HCT116 (cell line): ENCODE results near the gene SOX6. TPM values are rescaled to one million over a fixed set of nuclear protein-coding genes. Genes with fewer than 3 reads are reported as not detected.

Source experiments
- ATAC-seq: fragments of 200-7000 bp; cut with Tn5 transposase; 2 replicates; pipeline ENCODE4 v1.9.1; 2020; ENCODE audit warnings: mild to moderate bottlenecking, moderate library complexity
- BruUV-seq: library from RNA; stranded (reverse); fragments of 400-500 nt; replicated peaks from 2 replicates; lab custom pipeline; 2021; lab: Mats Ljungman, UMichigan
- CTCF ChIA-PET: fragments of 300-600 bp; sonication (Branson Sonifier 250); formaldehyde crosslinking; loops from one replicate; lab custom pipeline; 2021; ENCODE audit warnings: antibody characterized with exemption; lab: Charles Lee
- POLR2A ChIA-PET: fragments of 300-600, 350-600 bp; sonication (Branson Sonifier 250); formaldehyde crosslinking; loops from one replicate; lab custom pipeline; 2021; ENCODE audit warnings: antibody characterized with exemption; lab: Charles Lee
- RAD21 ChIA-PET, 2 experiments: fragments of 300-600 bp; sonication (Branson Sonifier 250); formaldehyde crosslinking; loops; one replicate each; lab custom pipeline; 2023; ENCODE audit warnings: low total read pairs in 2 of 2; ENCODE audit not compliant: uncharacterized antibody in 2 of 2, unreplicated experiment in 2 of 2, low non-redundant PET in 1 of 2; lab: Charles Lee
- DNase-seq: peaks from one replicate; pipeline ENCODE4 v3.0.0-alpha.2; 2010; ENCODE audit warnings: low read depth, low spot score
- H2AFZ ChIP-seq: fragments of 200-600 bp; shearing (Covaris generic), sonication (generic); 2 replicates; pipeline ENCODE4 v1.6.1; 2017; ENCODE audit warnings: low read depth, mixed run types, mixed read lengths, antibody characterized with exemption, low read length; ENCODE audit not compliant: poor library complexity, severe bottlenecking
- H3K27ac ChIP-seq: 2 replicates; pipeline ENCODE4 v1.5.1; 2012; ENCODE audit warnings: low read depth, low read length
- H3K27me3 ChIP-seq: fragments of 200-600 bp; sonication (generic); 2 replicates; pipeline ENCODE4 v1.6.1; 2016; ENCODE audit warnings: mixed run types, low read length, mixed read lengths; ENCODE audit not compliant: insufficient read depth
- H3K36me3 ChIP-seq, 2 experiments: fragments of 200-500 bp in 1 of 2; fragments of 200-600 bp in 1 of 2; sonication (Bioruptor generic) in 1 of 2; sonication (generic) in 1 of 2; 2 replicates each; pipeline versions ENCODE4 v1.5.1 to v1.6.1; 2014 to 2016; ENCODE audit warnings: low read length in 2 of 2, inconsistent platforms in 1 of 2, mixed read lengths in 1 of 2, mixed run types in 1 of 2; ENCODE audit not compliant: insufficient read depth in 2 of 2, control insufficient read depth in 1 of 2
- H3K4me1 ChIP-seq, 2 experiments: fragments of 200-600 bp in 1 of 2; sonication (generic) in 1 of 2; 2 replicates each; pipeline versions ENCODE4 v1.5.1 to v1.6.1; 2012 to 2017; ENCODE audit warnings: low read length in 2 of 2, inconsistent platforms in 1 of 2, mild to moderate bottlenecking in 1 of 2, mixed read lengths in 1 of 2, mixed run types in 1 of 2, moderate library complexity in 1 of 2; ENCODE audit not compliant: insufficient read depth in 2 of 2, control insufficient read depth in 1 of 2
- H3K4me2 ChIP-seq: fragments of 200-600 bp; sonication (generic); 2 replicates; pipeline ENCODE4 v1.6.1; 2017; ENCODE audit warnings: mixed run types, low read length, mixed read lengths
- H3K4me3 ChIP-seq, 2 experiments: fragments of 200-600 bp in 1 of 2; sonication (generic) in 1 of 2; replicated peaks in 1 of 2; 2 replicates each; pipeline ENCODE4 v1.5.1; 2011 to 2016; ENCODE audit warnings: low read length in 2 of 2, control low read depth in 1 of 2, low read depth in 1 of 2, mild to moderate bottlenecking in 1 of 2, mixed read lengths in 1 of 2, mixed run types in 1 of 2
- H3K79me2 ChIP-seq: fragments of 200-600 bp; sonication (generic); 2 replicates; pipeline ENCODE4 v1.6.1; 2017; ENCODE audit warnings: mild to moderate bottlenecking, mixed run types, low read length, moderate library complexity, mixed read lengths; ENCODE audit not compliant: insufficient read depth
- H3K9ac ChIP-seq: fragments of 200-600 bp; sonication (generic); 2 replicates; pipeline ENCODE4 v1.6.1; 2016; ENCODE audit warnings: low read length, mixed read lengths
- H3K9me2 ChIP-seq: fragments of 200-600 bp; sonication (generic), shearing (Covaris generic); 2 replicates; pipeline ENCODE4 v1.6.1; 2017; ENCODE audit warnings: mixed run types, mild to moderate bottlenecking, moderate library complexity; ENCODE audit not compliant: insufficient read depth
- H3K9me3 ChIP-seq, 2 experiments: fragments of 200-500 bp in 1 of 2; fragments of 200-600 bp in 1 of 2; sonication (Bioruptor generic) in 1 of 2; sonication (generic) in 1 of 2; 2 replicates each; pipeline ENCODE4 v1.6.1; 2014 to 2017; ENCODE audit warnings: low read length in 2 of 2, mixed read lengths in 2 of 2, inconsistent platforms in 1 of 2, low read depth in 1 of 2, mild to moderate bottlenecking in 1 of 2, mixed run types in 1 of 2, moderate library complexity in 1 of 2; ENCODE audit not compliant: control insufficient read depth in 1 of 2, insufficient read depth in 1 of 2
- H4K20me1 ChIP-seq: fragments of 200-600 bp; sonication (generic), shearing (Covaris generic); 2 replicates; pipeline ENCODE4 v1.6.1; 2017; ENCODE audit warnings: mixed run types, mild to moderate bottlenecking, moderate library complexity; ENCODE audit not compliant: insufficient read depth
- EGR1 ChIP-seq: IDR thresholded peaks from 2 replicates; pipeline ENCODE4 v1.6.1; 2012; ENCODE audit warnings: low read depth
- ELF1 ChIP-seq: IDR thresholded peaks from 2 replicates; pipeline ENCODE4 v1.6.1; 2012; ENCODE audit warnings: low read depth, borderline replicate concordance
- FOSL1 ChIP-seq: IDR thresholded peaks from 2 replicates; pipeline ENCODE4 v1.6.1; 2012; ENCODE audit warnings: low read depth
- POLR2AphosphoS5 ChIP-seq: IDR thresholded peaks from 2 replicates; pipeline ENCODE4 v1.6.1; 2011; ENCODE audit warnings: mild to moderate bottlenecking, low read depth, low read length, moderate library complexity
- RAD21 ChIP-seq: IDR thresholded peaks from 2 replicates; pipeline ENCODE4 v1.6.1; 2012; ENCODE audit warnings: low read depth, mild to moderate bottlenecking
- SP1 ChIP-seq: IDR thresholded peaks from 2 replicates; pipeline ENCODE4 v1.6.1; 2012; ENCODE audit warnings: low read depth
- SRF ChIP-seq: IDR thresholded peaks from 2 replicates; pipeline ENCODE4 v1.6.1; 2012; ENCODE audit warnings: low read depth
- YY1 ChIP-seq: IDR thresholded peaks from 2 replicates; pipeline ENCODE4 v1.6.1; 2011; ENCODE audit warnings: low read length, low read depth, moderate library complexity, mild to moderate bottlenecking; ENCODE audit not compliant: insufficient replicate concordance; ENCODE audit errors: extremely low read depth
- ZNF274 ChIP-seq: fragments of 200-500 bp; sonication (Bioruptor generic); IDR thresholded peaks from 2 replicates; pipeline ENCODE4 v1.6.1; 2014; ENCODE audit warnings: mild to moderate bottlenecking, low read depth, low read length, inconsistent platforms
- intact Hi-C: fragments of 100-400 bp; cut with micrococcal nuclease; formaldehyde crosslinking; loops from 2 replicates; pipeline ENCODE4 v1.10.0; 2022
- total RNA-seq: library from RNA; stranded (reverse); gene quantifications from one replicate; pipeline ENCODE4 v1.2.1, GENCODE V29; 2021; ENCODE audit not compliant: unreplicated experiment
- TF ChIP-seq, protein P1 (sequence below): IDR thresholded peaks from 2 replicates; pipeline ENCODE4 v1.6.1; 2012; ENCODE audit warnings: low read depth

Gene SOX6
- total RNA-seq, 1 experiment from 2014 or later = 0.81 TPM

DNA sequence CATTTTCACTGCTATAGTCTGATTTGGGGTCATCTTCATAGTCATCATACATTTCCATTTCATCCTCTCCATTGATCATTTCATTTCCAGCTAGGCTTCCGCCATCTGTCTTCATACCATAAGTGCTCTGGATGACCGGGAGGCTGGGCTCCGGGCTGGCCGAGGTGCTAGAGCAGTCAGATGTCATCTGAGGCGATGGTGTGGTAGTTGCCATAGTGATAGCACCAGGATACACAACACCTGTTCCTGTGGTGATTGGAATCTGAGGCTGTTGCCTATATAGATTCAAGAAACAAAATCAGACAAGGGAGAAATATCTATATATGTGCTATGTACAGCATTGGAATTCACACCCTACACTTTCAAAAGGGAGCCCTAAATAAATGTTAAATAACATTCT, 383.5 kb downstream of the SOX6 start:
- H3K36me3 ChIP-seq = no peaks in the 10 kb centered on the region
- CTCF ChIA-PET = no interaction called here
- no peak overlapping the region for H3K9ac ChIP-seq
- DNase-seq (no peak), ATAC-seq (no peak)
- no peaks in the 10 kb centered on the region for H3K9me2 ChIP-seq
- H3K4me1 ChIP-seq = peaks cover 2 to 6% of the 10 kb centered on the region in 2 experiments; a peak in 2 of 4 replicates
- H3K79me2 ChIP-seq = no peaks in the 10 kb centered on the region
- no peak overlapping the region for H2AFZ ChIP-seq
- no peak overlapping the region for H3K27ac ChIP-seq
- H4K20me1 ChIP-seq = no peaks in the 10 kb centered on the region
- no peak overlapping the region for H3K4me3 ChIP-seq
- intact Hi-C loops = no loop called here
- POLR2A ChIA-PET = no interaction called here
- no TSS peak for BruUV-seq
- H3K27me3 ChIP-seq = no peaks in the 10 kb centered on the region
- no peaks in the 10 kb centered on the region for H3K9me3 ChIP-seq
- no peak overlapping the region for H3K4me2 ChIP-seq
- TF ChIP-seq RAD21 (no peak), SP1 (no peak), FOSL1 (no peak), SRF (no peak), YY1 (no peak), ZNF274 (no peak), POLR2AphosphoS5 (no peak), EGR1 (no peak), ELF1 (no peak)
- TF ChIP-seq, protein P1, sequence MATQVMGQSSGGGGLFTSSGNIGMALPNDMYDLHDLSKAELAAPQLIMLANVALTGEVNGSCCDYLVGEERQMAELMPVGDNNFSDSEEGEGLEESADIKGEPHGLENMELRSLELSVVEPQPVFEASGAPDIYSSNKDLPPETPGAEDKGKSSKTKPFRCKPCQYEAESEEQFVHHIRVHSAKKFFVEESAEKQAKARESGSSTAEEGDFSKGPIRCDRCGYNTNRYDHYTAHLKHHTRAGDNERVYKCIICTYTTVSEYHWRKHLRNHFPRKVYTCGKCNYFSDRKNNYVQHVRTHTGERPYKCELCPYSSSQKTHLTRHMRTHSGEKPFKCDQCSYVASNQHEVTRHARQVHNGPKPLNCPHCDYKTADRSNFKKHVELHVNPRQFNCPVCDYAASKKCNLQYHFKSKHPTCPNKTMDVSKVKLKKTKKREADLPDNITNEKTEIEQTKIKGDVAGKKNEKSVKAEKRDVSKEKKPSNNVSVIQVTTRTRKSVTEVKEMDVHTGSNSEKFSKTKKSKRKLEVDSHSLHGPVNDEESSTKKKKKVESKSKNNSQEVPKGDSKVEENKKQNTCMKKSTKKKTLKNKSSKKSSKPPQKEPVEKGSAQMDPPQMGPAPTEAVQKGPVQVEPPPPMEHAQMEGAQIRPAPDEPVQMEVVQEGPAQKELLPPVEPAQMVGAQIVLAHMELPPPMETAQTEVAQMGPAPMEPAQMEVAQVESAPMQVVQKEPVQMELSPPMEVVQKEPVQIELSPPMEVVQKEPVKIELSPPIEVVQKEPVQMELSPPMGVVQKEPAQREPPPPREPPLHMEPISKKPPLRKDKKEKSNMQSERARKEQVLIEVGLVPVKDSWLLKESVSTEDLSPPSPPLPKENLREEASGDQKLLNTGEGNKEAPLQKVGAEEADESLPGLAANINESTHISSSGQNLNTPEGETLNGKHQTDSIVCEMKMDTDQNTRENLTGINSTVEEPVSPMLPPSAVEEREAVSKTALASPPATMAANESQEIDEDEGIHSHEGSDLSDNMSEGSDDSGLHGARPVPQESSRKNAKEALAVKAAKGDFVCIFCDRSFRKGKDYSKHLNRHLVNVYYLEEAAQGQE = no peak
- RAD21 ChIA-PET = no interaction called here
